CD4-positive, alpha-beta memory T cell (primary cell): ENCODE data around the gene SPACA7. TPM values are rescaled to one million over a fixed set of nuclear protein-coding genes. Genes with fewer than 3 reads are reported as not detected.

Experiments used
- CTCF ChIA-PET: fragments of 350-600 bp; sonication (Branson Sonifier 250); formaldehyde crosslinking; loops from one replicate; lab custom pipeline; 2021; ENCODE audit warnings: inconsistent platforms; ENCODE audit not compliant: partially characterized antibody; lab: Charles Lee
- POLR2A ChIA-PET: fragments of 350-600 bp; sonication (Branson Sonifier 250); formaldehyde crosslinking; loops from one replicate; lab custom pipeline; 2021; ENCODE audit not compliant: partially characterized antibody; lab: Charles Lee
- DNase-seq, 5 donors: peaks; one replicate each; pipeline versions ENCODE4 v3.0.0 to v3.0.0-alpha.2; 2020 to 2022; ENCODE audit warnings: mixed read lengths in 1 of 5
- H3K27ac ChIP-seq: one replicate; pipeline ENCODE4 v1.7.0; 2013; ENCODE audit warnings: low read depth, low read length
- H3K27me3 ChIP-seq: 2 replicates; pipeline ENCODE4 v1.7.0; 2013; ENCODE audit warnings: mild to moderate bottlenecking, low read length, moderate library complexity; ENCODE audit not compliant: insufficient read depth
- H3K36me3 ChIP-seq: 2 replicates; pipeline ENCODE4 v1.7.0; 2013; ENCODE audit warnings: mild to moderate bottlenecking, low read length, moderate library complexity; ENCODE audit not compliant: insufficient read depth
- H3K4me1 ChIP-seq: 2 replicates; pipeline ENCODE4 v1.7.0; 2013; ENCODE audit warnings: mild to moderate bottlenecking, low read length, moderate library complexity; ENCODE audit not compliant: insufficient read depth
- H3K4me3 ChIP-seq, 2 donors: one replicate each; pipeline ENCODE4 v1.7.0; 2013; ENCODE audit warnings: low read length in 2 of 2, mild to moderate bottlenecking in 1 of 2
- H3K9me3 ChIP-seq, 2 donors: one replicate each; pipeline ENCODE4 v1.7.0; 2013; ENCODE audit warnings: low read length in 2 of 2, control low read depth in 1 of 2; ENCODE audit not compliant: control insufficient read depth in 1 of 2
- H3K27ac Mint-ChIP-seq, 7 donors: one replicate each; pipeline ENCODE4 v1.8.0; 2020 to 2021; ENCODE audit warnings: mixed read lengths in 7 of 7, mild to moderate bottlenecking in 6 of 7, inconsistent platforms in 3 of 7, moderate library complexity in 3 of 7
- H3K27me3 Mint-ChIP-seq, 2 donors: one replicate each; pipeline ENCODE4 v1.8.0; 2020 to 2021; ENCODE audit warnings: mixed read lengths in 2 of 2
- H3K36me3 Mint-ChIP-seq, 2 donors: one replicate each; pipeline ENCODE4 v1.8.0; 2020 to 2021; ENCODE audit warnings: mixed read lengths in 2 of 2, inconsistent platforms in 1 of 2, mild to moderate bottlenecking in 1 of 2
- H3K4me1 Mint-ChIP-seq, 4 donors: one replicate each; pipeline ENCODE4 v1.8.0; 2020 to 2021; ENCODE audit warnings: mixed read lengths in 4 of 4, mild to moderate bottlenecking in 1 of 4
- H3K4me3 Mint-ChIP-seq, 8 donors: one replicate each; pipeline ENCODE4 v1.8.0; 2020 to 2021; ENCODE audit warnings: mixed read lengths in 8 of 8, mild to moderate bottlenecking in 7 of 8, moderate library complexity in 6 of 8, inconsistent platforms in 3 of 8
- H3K9me3 Mint-ChIP-seq, 8 donors: one replicate each; pipeline ENCODE4 v1.8.0; 2020 to 2021; ENCODE audit warnings: mixed read lengths in 8 of 8, mild to moderate bottlenecking in 5 of 8, inconsistent platforms in 3 of 8, moderate library complexity in 1 of 8
- intact Hi-C: fragments of 100-400 bp; cut with micrococcal nuclease; formaldehyde crosslinking; loops from one replicate; pipeline ENCODE4 v1.15.1; 2023
- polyA plus RNA-seq, 2 donors: library from polyadenylated mRNA; unstranded; fragments of 300-500 nt; fragmentation: Illumina TruSeq; gene quantifications; one replicate each; pipeline ENCODE4 v1.2.3, GENCODE V29; 2021
- total RNA-seq, 2 experiments: library from RNA; stranded (reverse); gene quantifications; one replicate each; pipeline ENCODE4 v1.2.3, GENCODE V29; 2021

Gene SPACA7
- total and polyA plus RNA-seq, 4 experiments from 2014 or later: not detected

DNA sequence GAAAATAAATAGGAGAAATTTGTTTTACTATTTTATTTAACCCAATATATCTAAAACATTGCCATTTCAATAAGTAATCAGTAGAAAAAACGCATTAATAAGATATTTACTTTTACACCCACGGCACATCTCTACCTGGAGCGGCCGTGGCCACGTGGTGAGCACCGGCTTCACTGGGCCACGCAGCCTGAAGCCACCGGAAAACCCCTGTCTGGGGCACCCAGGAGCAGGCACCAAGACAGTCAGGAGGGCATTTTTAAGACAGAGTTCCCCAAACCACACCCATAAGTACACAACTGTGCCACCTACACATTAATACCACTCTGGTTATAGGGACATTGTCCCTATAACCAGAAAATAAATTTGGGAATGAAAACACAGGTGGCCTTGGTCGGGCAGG is 80.9 kb downstream of the SPACA7 start:
- H3K27me3 ChIP-seq: no peaks in the 10 kb centered on the region
- H3K27ac Mint-ChIP-seq: no peak overlapping the region
- CTCF ChIA-PET: no interaction called here
- POLR2A ChIA-PET: no interaction called here
- no peaks in the 10 kb centered on the region for H3K36me3 Mint-ChIP-seq
- H3K4me1 Mint-ChIP-seq: no peaks in the 10 kb centered on the region
- H3K4me3 ChIP-seq: no peak overlapping the region
- H3K4me3 Mint-ChIP-seq: no peak overlapping the region
- H3K9me3 ChIP-seq: no peaks in the 10 kb centered on the region
- no peaks in the 10 kb centered on the region for H3K4me1 ChIP-seq
- no peaks in the 10 kb centered on the region for H3K36me3 ChIP-seq
- DNase-seq: no peak
- H3K9me3 Mint-ChIP-seq: peaks cover 0 to 22% (median 13%) of the 10 kb centered on the region in 8 donors
- intact Hi-C loops: no loop called here
- no peak overlapping the region for H3K27ac ChIP-seq
- peaks cover 3 to 4% of the 10 kb centered on the region in 2 donors for H3K27me3 Mint-ChIP-seq

DNA sequence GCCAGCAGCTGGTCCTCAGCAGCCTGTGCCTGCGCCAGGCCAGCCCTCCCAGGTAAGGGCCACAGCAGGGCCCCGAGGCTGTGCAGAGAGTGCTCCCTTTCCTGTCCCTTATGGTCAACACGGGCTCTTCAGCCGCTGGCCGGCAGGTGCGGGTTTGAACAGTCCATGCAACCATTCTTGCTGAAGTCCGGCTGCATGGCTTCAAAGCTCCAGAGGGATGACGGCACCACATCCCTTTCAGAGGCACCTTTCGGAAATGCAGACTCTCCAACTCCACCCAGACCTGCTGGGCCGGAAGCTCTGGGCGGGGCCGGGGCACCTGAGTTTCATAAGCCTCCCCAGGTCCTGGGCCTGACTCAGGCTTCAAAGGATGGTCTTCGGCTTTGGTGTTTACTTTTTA is 81.3 kb downstream of the SPACA7 start:
- no peak overlapping the region for H3K27ac Mint-ChIP-seq
- H3K4me1 Mint-ChIP-seq: no peaks in the 10 kb centered on the region
- peaks cover 0 to 4% of the 10 kb centered on the region in 2 donors for H3K9me3 ChIP-seq
- H3K4me3 ChIP-seq: no peak overlapping the region
- H3K27me3 Mint-ChIP-seq: peaks cover 4 to 6% of the 10 kb centered on the region in 2 donors
- peaks cover 0 to 24% (median 17%) of the 10 kb centered on the region in 8 donors for H3K9me3 Mint-ChIP-seq
- ChIA-PET CTCF (no interaction called here), POLR2A (no interaction called here)
- no peaks in the 10 kb centered on the region for H3K36me3 ChIP-seq
- no peaks in the 10 kb centered on the region for H3K4me1 ChIP-seq
- no peak for DNase-seq
- no peaks in the 10 kb centered on the region for H3K27me3 ChIP-seq
- no peak overlapping the region for H3K4me3 Mint-ChIP-seq
- no peak overlapping the region for H3K27ac ChIP-seq
- no peaks in the 10 kb centered on the region for H3K36me3 Mint-ChIP-seq
- intact Hi-C loops: no loop called here

DNA sequence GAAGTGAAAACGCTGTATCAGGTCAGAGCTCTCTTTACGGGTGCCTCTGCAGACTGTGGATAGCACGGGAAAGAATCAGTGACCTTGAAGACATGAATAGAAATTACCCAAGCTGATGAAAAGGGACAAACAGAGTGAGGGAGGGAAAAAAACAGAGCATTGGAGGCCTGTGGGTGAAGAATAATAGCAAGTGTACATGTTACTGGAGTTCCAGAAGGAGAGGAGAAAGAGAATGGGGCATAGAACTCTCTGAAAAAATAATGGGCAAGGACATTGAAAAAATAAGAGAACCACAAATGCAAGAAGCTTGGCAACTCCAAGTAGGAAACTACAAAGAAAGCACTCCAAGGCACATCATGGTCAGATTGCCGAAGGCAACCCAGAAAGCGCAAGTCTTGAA is 86.3 kb downstream of the SPACA7 start:
- Mint-ChIP-seq H3K9me3 (peaks cover 0 to 26% (median 21%) of the 10 kb centered on the region in 8 donors), H3K4me3 (peak overlapping the region in 1 of 8 donors; percentile 55), H3K27ac (no peak overlapping the region), H3K36me3 (no peaks in the 10 kb centered on the region), H3K27me3 (peaks cover 4 to 5% of the 10 kb centered on the region in 2 donors), H3K4me1 (no peaks in the 10 kb centered on the region)
- no peak for DNase-seq
- Histone ChIP-seq H3K4me1 (no peaks in the 10 kb centered on the region), H3K36me3 (no peaks in the 10 kb centered on the region), H3K27ac (no peak overlapping the region), H3K4me3 (no peak overlapping the region), H3K9me3 (peaks cover 0 to 4% of the 10 kb centered on the region in 2 donors), H3K27me3 (no peaks in the 10 kb centered on the region)
- ChIA-PET POLR2A (no interaction called here), CTCF (no interaction called here)
- intact Hi-C loops: no loop called here

DNA sequence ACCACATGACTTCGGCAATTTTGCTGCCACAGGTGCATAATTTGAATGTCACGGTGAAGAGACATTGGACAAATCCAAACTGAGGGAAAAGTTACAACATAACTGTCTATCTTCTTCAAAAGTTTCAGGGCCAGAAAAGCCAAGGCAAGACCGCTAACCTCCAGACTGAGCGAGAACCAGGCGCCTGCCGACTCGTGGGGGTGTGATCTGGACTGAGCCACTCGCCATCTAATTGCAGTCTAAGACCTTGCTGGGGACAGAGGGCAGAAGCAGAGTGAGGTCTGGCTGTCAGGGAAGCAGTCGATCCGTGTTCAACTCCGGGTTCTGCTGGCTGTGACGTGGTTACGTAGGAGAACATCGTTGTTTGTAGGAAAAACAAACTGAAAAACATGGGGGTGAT is 88.6 kb downstream of the SPACA7 start:
- H3K4me1 ChIP-seq: no peaks in the 10 kb centered on the region
- H3K36me3 ChIP-seq: no peaks in the 10 kb centered on the region
- intact Hi-C loops: no loop called here
- H3K9me3 ChIP-seq: peaks cover 0 to 4% of the 10 kb centered on the region in 2 donors
- H3K27ac ChIP-seq: no peak overlapping the region
- POLR2A ChIA-PET: no interaction called here
- no peaks in the 10 kb centered on the region for H3K27me3 ChIP-seq
- peaks cover 3 to 5% of the 10 kb centered on the region in 2 donors for H3K27me3 Mint-ChIP-seq
- no peaks in the 10 kb centered on the region for H3K4me1 Mint-ChIP-seq
- H3K9me3 Mint-ChIP-seq: peaks cover 0 to 18% (median 13%) of the 10 kb centered on the region in 8 donors
- no peak overlapping the region for H3K4me3 ChIP-seq
- CTCF ChIA-PET: no interaction called here
- DNase-seq: no peak
- H3K36me3 Mint-ChIP-seq: peaks cover 0 to under 1% of the 10 kb centered on the region in 2 donors
- no peak overlapping the region for H3K4me3 Mint-ChIP-seq
- H3K27ac Mint-ChIP-seq: no peak overlapping the region

DNA sequence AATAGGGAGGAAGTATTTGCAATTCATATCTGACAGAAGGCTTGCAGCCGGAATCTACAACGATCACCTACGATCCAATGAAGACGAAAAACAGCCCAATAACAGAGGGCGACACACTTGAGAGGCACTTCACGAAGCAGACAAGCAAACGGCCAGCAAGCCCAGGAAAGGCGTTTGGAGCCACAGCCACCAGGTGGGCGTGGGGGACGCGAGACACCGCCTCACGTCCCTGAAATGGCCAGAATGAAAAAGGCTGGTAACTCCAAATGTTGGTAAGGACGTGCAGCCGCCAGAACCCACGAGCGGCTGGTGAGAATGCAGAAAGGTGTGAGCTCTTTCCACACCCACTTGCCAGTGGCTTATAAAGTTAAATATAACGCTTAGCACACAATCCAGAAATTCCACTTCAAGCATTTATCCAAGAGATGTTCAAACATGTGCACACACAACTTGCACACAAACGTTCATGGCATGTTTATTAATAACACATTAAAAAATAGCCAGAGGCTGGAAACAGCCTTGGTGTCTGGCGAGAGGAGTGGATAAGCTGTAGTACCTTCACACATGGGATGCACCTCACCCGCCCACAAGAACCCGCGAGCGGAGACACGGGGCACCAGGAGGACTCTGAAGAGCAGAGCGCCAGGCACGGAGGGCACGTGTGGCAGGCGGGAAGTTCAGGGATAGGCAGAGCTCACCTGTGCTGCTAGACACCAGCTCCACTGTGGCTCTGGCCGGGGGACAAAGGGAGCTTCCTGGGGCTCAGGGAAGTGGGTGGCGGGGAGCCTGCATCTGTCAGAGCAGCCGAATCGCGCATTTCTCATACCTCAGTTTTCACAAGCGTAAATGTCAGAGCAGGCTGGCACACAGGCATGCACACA is 89.3 kb downstream of the SPACA7 start:
- Histone ChIP-seq H3K4me3 (no peak overlapping the region), H3K4me1 (no peaks in the 10 kb centered on the region), H3K9me3 (peaks cover 0 to 4% of the 10 kb centered on the region in 2 donors), H3K36me3 (no peaks in the 10 kb centered on the region), H3K27ac (no peak overlapping the region), H3K27me3 (no peaks in the 10 kb centered on the region)
- Mint-ChIP-seq H3K27ac (no peak overlapping the region), H3K4me1 (no peaks in the 10 kb centered on the region), H3K27me3 (peaks cover 0 to 5% of the 10 kb centered on the region in 2 donors), H3K36me3 (peaks cover 0 to 5% of the 10 kb centered on the region in 2 donors), H3K4me3 (no peak overlapping the region), H3K9me3 (peaks cover 0 to 18% (median 8%) of the 10 kb centered on the region in 8 donors)
- intact Hi-C loops: no loop called here
- CTCF ChIA-PET: no interaction called here
- POLR2A ChIA-PET: no interaction called here
- no peak for DNase-seq

DNA sequence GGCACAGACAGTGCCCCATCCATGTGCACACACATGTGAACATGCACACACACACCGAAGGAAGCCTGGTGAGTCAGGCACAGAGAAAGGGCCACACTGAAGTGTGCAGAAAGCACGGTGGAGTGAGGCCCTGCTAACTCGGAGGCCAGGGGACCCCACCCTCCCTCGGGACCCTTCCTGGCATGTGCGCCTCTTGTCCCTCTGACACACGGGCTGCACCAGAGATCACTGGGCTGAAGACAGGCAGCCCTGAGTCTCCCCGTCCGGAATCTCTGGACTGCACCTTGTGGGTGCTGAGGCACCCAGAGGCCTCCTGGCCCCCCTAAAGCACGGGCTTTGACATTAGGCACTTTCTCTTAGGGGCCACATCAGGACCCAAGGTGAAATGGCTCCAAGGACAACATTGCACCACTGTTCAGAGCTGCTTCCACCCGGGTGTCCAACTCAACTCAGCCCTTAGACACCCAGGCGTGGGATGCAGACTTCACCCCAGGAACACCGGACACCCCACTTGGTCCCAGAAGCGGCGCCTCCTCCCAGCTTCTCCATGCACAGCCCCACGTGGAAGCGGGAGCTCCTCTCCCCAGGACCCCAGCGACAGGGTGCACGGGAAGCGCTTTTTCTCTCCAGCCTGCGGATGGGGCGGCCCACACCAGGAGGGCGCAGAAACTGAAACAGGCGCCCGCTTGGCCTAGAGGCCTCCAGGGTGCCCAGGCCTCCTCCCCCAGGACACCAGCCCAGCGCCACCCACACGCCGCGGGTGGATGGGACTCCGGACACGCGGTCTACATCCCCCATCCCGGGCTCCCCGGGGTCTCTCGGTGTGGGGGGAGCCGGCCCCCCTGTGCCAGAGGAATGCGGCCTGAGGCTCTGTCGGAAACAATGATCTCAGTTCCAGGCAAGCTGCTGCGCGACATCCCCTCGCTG is 90.2 kb downstream of the SPACA7 start:
- POLR2A ChIA-PET: no interaction called here
- H3K9me3 Mint-ChIP-seq: peaks cover 0 to 13% (median 9%) of the 10 kb centered on the region in 8 donors
- intact Hi-C loops: no loop called here

DNA sequence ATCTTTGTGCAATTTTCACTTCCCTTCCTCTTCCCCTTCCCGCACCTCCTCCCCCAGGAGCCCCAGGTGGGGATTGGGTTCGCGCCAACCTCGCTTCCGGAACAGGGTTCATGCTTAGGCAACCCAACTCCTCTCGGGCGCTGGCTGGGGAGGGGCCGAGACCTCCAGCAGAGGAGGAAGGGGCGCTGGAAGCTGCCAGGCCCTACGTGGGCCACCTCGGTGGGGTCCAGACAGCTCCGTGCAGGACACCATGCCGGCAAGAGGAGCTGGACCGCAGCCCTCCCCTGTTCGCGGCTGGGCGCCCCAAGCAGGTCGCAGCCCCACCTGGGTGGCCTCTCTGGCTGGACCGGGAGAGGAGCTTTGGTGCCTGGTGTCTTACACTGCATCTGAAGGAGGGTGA is 91.1 kb downstream of the SPACA7 start:
- H3K4me1 Mint-ChIP-seq: no peaks in the 10 kb centered on the region
- Histone ChIP-seq H3K27ac (no peak overlapping the region), H3K27me3 (no peaks in the 10 kb centered on the region), H3K36me3 (no peaks in the 10 kb centered on the region), H3K4me3 (no peak overlapping the region), H3K9me3 (peaks cover 0 to 2% of the 10 kb centered on the region in 2 donors), H3K4me1 (no peaks in the 10 kb centered on the region)
- ChIA-PET CTCF (no interaction called here), POLR2A (no interaction called here)
- H3K4me3 Mint-ChIP-seq: no peak overlapping the region
- intact Hi-C loops: no loop called here
- no peak for DNase-seq
- H3K36me3 Mint-ChIP-seq: peaks cover 0 to 9% of the 10 kb centered on the region in 2 donors
- H3K27me3 Mint-ChIP-seq: peaks cover 0 to 5% of the 10 kb centered on the region in 2 donors
- H3K27ac Mint-ChIP-seq: no peak overlapping the region
- peaks cover 0 to 12% (median 8%) of the 10 kb centered on the region in 8 donors for H3K9me3 Mint-ChIP-seq

More for the DNA sequence above, 90.2 kb downstream of the SPACA7 start:
- Histone ChIP-seq H3K27ac (no peak overlapping the region), H3K27me3 (no peaks in the 10 kb centered on the region), H3K36me3 (no peaks in the 10 kb centered on the region), H3K4me3 (no peak overlapping the region), H3K9me3 (peaks cover 0 to 4% of the 10 kb centered on the region in 2 donors), H3K4me1 (no peaks in the 10 kb centered on the region)
- CTCF ChIA-PET: no interaction called here
- no peak overlapping the region for H3K4me3 Mint-ChIP-seq
- peaks cover 0 to 8% of the 10 kb centered on the region in 2 donors for H3K36me3 Mint-ChIP-seq
- H3K27me3 Mint-ChIP-seq: peaks cover 0 to 5% of the 10 kb centered on the region in 2 donors
- H3K27ac Mint-ChIP-seq: no peak overlapping the region
- no peaks in the 10 kb centered on the region for H3K4me1 Mint-ChIP-seq
- DNase-seq: no peak
